Measurements from ENCODE around the gene RBP3.

The RBP3 gene

GRCh38 chr10:47401874-47402640 lies 53.9 kb downstream of the RBP3 start:
- TF ChIP-seq CTCF (IDR thresholded peaks at IDR 0.05; ENCODE audit: control insufficient read depth, insufficient read depth, low read depth, low read length, missing control alignments): no peak
- H3K4me3 ChIP-seq (ENCODE audit: control insufficient read depth, low read depth, low read length): no peak overlapping the region
- DNase-seq (ENCODE audit: low read depth): no peak

- H3K4me3 ChIP-seq (ENCODE audit: control insufficient read depth, low read depth, low read length): no peak overlapping the region
- no peak for TF ChIP-seq CTCF (IDR thresholded peaks at IDR 0.05; ENCODE audit: control insufficient read depth, insufficient read depth, low read depth, low read length, missing control alignments)
- peak; percentile 43 for DNase-seq (ENCODE audit: low read depth)
Observed at GRCh38 chr10:47402641-47403301, 54.6 kb downstream of the RBP3 start.

- DNase-seq (ENCODE audit: low read depth): no peak
- TF ChIP-seq CTCF (IDR thresholded peaks at IDR 0.05; ENCODE audit: control insufficient read depth, insufficient read depth, low read depth, low read length, missing control alignments): peak; percentile 7
- no peak overlapping the region for H3K4me3 ChIP-seq (ENCODE audit: control insufficient read depth, low read depth, low read length)
Observed at GRCh38 chr10:47403446-47404318, 55.5 kb downstream of the RBP3 start.

- no peak for TF ChIP-seq CTCF (IDR thresholded peaks at IDR 0.05; ENCODE audit: control insufficient read depth, insufficient read depth, low read depth, low read length, missing control alignments)
- H3K4me3 ChIP-seq (ENCODE audit: control insufficient read depth, low read depth, low read length): no peak overlapping the region
- no peak for DNase-seq (ENCODE audit: low read depth)
Observed at GRCh38 chr10:47404446-47404845, 56.3 kb downstream of the RBP3 start.

GRCh38 chr10:47404937-47405336 lies 56.8 kb downstream of the RBP3 start:
- H3K4me3 ChIP-seq (ENCODE audit: control insufficient read depth, low read depth, low read length): no peak overlapping the region
- no peak for DNase-seq (ENCODE audit: low read depth)
- no peak for TF ChIP-seq CTCF (IDR thresholded peaks at IDR 0.05; ENCODE audit: control insufficient read depth, insufficient read depth, low read depth, low read length, missing control alignments)

- H3K4me3 ChIP-seq (ENCODE audit: control insufficient read depth, low read depth, low read length): no peak overlapping the region
- no peak for TF ChIP-seq CTCF (IDR thresholded peaks at IDR 0.05; ENCODE audit: control insufficient read depth, insufficient read depth, low read depth, low read length, missing control alignments)
- no peak for DNase-seq (ENCODE audit: low read depth)
Observed at GRCh38 chr10:47405857-47406547, 57.8 kb downstream of the RBP3 start.

Measured in AG09309 (cell line).